Measurements from ENCODE around the gene IRAK1.

- no peak for TF ChIP-seq POLR2A (IDR thresholded peaks at IDR 0.05; ENCODE audit: low read depth, low read length)
- no peak for TF ChIP-seq CREB1 (IDR thresholded peaks at IDR 0.05; ENCODE audit: low read depth)
Observed at GRCh38 chrX:153981231-153981630, 38.5 kb downstream of the IRAK1 start.
